HG03520 (cell line): ENCODE data around the gene SHH.

Source experiments
- ATAC-seq: cut with Tn5 transposase; IDR thresholded peaks from one replicate; pipeline ENCODE4 v1.9.1; 2021; ENCODE audit warnings: mild to moderate bottlenecking, moderate library complexity; ENCODE audit not compliant: unreplicated experiment

Gene SHH

DNA sequence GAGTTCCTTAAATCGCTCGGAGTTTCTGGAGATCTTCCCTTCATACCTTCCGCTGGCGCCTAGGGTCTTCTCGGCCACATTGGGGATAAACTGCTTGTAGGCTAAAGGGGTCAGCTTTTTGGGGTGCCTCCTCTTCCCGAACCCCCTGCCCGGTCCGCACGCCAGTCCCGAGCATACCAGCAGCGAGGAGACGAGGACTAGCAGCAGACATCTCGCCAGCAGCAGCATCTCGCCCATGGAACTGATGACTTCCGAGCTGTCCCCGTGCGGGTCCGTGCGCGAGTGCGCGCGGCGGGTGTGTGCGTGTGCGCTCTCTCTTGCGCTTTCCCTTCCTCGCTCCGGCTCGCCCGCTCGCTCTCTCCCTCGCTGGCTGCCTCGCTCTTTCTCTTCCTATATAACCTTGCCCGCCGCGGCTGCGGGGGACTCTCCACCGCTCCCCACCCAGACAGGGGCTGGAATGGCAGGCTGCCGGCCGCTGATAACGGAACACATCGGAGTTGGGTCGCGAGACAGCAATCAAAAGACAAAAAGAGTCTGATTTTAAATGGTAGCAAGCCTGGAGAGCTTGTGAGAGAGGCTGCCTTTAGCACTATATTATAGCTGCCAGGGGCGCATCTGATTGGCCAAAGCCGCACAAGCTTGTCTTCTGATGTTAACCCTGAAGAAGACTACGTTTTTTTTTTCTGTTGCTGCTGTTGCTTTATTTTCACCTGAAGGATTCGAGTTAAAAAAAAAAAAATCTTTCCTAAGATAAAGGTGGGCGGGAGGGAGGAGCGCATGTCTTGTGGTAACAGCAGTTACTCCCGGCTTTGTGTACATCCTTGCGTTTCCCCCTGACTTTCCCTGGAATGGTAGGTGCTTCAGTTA, at the start of gene SHH:
Gene SHH (minus strand): TSS at position 569 of the 867 bp plus-strand sequence. CDS start 341 bp downstream, at position 228.
- ATAC-seq = no peak

- no peak for ATAC-seq
Measured at GRCh38 chr7:155861480-155861868, 49.2 kb upstream of the SHH start.

DNA sequence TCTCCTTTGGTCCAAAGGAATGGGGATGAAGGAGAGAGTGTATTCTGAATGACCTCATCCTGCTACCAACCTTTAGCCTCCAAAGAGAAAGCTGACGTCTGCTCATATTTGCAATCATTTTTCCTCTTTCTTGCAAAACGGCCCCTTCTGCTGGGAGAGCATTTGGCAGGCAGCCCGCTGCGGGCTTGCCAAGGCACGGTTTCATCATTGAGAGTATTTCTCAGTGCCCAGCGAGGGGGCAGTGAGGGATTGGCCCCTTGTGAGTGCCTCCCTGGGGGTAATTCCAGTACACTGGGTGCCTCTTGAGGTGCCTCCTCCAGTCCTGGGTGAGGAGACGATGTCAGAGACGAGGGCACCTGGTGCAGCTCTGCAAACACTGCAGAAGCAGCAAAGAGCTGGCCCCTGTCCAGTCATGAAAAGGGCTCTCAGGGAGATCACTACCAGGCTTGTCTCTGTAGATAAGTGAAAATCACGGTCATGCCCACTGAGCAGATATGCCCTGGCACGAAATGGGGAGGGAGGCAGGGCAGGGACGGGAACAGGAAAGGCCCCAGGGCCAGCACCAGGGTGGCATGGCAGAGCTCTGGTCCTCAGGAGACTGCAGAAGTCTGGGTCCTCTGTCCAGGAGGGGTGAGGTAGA, 48.7 kb upstream of the SHH start:
- ATAC-seq = no peak

GRCh38 chr7:155860461-155860839, 48.2 kb upstream of the SHH start:
- ATAC-seq = no peak

DNA sequence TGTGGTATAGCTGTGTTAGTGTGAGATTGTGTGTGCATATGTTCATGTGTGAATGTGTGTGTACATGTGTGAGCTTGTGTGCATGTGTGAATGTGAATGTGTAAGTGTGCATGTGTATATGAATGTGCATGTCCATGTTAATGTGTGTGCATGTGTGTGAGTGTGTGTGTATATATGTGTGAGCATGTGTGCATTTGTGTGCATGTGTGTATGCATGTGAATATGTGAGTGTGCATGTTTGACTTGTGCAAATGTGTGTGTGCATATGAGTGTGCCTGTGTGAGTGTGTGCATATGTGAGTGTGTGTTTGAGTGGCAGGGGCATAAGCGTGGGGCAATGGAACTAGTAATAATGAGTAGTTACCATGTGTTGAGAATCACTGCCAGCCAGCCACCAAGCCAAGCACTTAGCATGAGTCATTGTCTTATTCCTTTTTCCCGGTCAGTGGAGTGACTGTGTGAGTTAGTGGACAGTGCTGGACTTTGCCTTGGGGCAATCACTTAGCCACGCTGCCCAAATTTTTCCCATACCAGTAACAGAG, 46.3 kb upstream of the SHH start:
- ATAC-seq = no peak

- no peak for ATAC-seq
Measured at GRCh38 chr7:155857141-155857540, 44.9 kb upstream of the SHH start.

DNA sequence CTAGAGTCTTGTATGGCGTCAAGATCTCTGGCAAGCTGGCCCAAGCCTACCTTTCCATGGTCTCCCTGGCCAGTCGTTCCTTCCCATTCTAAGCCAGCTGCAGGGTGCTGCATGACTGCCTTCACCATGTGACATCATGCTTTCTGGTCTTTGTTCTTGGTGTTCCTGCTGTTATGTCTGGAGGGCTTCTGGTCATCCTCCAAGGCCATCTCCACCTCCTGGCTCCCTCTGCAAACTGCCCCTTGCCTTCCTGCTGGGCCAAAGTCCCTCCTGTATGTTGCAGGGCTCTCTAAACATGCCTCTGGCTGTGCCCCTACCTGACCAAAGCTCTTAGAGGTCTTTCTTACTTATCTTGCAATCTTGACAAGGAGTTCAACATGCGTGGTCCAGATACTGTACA, 44.4 kb upstream of the SHH start:
- no peak for ATAC-seq

DNA sequence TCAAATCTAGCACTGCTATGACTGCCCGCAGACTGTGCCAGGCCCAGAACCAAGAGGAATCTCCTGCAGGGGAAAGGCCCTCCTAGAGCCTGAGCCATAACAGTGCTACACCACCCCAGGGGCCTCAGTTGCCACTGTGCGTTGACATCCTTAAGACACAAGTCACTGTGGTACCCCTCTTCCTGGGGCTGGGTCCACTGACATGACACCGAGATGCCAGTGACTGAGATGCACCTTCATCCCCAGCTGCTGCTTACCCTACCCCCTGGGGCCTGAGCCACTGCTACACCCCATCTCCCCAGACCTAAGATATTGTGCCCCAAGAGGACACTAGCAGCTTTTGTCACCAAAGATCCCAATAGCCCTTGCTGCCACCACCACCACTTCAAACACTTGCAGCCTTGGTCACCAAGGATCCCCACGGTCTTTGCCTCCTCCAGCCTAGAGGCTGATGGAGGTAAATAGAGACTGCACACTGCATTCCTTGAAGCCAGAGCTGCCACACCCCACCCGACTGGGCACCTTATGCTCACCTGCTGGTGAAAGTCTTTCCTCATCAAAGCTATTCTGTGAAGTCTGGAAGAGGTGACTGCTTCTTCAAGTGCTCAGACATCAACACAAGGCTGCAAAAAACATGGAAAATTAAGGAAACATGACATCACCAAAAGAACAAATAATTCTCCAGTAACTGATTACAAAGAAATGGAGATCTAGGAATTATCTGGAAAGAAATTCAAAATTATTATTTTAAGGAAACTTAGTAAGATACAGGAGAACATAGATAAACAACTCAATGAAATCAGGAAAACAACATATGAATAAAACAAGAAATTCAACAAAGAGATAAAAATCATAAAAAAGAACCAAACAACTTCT, 40.4 kb upstream of the SHH start:
- no peak for ATAC-seq

- ATAC-seq = no peak
Measured at GRCh38 chr7:155851892-155852291, 39.6 kb upstream of the SHH start.

DNA sequence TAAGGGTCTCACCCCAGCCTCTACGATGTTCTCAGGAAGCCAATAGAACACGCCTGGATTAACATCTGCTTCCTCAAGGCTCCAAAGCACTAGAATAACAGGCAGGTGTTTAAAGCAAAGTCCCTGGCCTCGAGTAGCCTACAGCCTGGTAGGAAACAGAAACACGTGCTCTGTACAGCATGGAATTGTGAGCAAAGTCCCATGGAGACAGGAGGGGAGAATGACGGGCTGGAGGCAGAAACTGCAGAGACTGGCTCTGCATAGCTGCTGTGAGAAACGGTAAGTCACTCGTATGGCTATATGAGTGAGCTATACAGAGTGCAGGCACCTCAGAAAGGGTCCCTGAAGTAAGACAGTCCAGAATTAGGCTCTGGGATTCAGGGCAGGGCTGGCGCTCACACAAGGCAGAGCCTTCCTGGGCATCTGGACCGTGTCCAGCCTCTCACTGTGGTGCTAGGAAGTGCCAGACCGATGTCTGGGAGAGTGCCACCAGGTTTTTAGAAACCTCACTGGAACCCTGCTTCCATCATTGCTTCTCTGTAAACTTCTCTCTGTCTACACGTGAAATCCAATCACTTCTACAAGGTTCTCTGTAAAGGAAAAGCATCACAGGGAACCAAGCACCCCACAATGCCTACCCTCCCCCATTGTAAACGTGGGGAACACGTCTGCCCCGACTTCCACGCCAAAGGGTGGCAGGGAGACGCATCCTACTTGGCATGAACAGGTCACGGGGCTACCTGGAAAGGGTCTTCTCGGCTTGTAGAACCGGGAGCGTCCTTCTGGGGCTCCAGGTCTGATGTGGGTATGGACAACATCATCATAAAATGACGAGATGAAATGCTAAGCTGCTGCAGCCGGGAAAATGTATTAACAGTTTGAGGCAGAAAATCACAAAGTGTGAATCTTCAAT, 38.8 kb upstream of the SHH start:
- ATAC-seq = no peak

GRCh38 chr7:155850001-155850436, 37.8 kb upstream of the SHH start:
- ATAC-seq = no peak

- no peak for ATAC-seq
Measured at GRCh38 chr7:155848691-155849669, 36.7 kb upstream of the SHH start.

- ATAC-seq = no peak
Measured at GRCh38 chr7:155847821-155848435, 35.7 kb upstream of the SHH start.

- no peak for ATAC-seq
Measured at GRCh38 chr7:155846936-155847335, 34.7 kb upstream of the SHH start.

DNA sequence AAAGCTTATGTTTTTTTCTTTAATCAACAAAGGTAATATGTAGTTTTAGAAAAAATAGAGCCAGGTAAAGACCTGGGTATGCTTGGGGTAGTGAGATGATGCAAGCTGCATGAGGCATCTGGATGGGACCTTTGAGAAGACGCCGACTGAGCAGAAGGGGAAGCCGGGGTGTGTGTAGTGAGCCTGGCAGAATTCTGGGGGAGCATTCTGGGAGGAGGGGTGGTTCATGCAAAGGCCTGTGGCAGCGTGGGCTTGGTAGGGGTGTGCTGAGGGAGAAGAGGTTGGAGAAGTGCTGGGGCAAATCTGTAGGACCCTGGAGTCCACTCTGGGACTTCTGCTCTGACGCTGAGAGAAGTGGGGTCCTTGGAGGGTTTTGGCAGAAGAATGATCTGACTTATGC, 33.9 kb upstream of the SHH start:
- ATAC-seq = no peak

GRCh38 chr7:155845226-155845625, 33.0 kb upstream of the SHH start:
- ATAC-seq = no peak

DNA sequence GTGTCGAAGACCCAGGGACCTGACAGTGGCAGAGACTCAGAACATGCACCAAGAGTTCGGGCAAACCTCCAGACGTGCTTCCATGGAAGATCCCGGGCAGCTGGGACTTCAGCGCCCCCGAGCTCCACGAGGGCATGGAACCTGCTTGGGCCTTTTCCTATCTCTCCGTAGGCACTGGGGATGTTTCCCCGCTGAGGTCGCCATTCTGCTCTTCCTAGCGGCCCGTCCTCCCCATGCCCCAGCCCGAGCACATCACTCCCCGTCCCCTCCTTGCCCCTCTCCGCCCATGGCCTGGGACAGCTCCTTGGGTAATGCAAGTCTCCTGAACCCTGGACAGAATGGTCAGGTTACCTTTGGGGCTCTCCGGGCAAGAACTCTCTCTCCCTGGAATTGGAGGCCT, 32.3 kb upstream of the SHH start:
- ATAC-seq = no peak

DNA sequence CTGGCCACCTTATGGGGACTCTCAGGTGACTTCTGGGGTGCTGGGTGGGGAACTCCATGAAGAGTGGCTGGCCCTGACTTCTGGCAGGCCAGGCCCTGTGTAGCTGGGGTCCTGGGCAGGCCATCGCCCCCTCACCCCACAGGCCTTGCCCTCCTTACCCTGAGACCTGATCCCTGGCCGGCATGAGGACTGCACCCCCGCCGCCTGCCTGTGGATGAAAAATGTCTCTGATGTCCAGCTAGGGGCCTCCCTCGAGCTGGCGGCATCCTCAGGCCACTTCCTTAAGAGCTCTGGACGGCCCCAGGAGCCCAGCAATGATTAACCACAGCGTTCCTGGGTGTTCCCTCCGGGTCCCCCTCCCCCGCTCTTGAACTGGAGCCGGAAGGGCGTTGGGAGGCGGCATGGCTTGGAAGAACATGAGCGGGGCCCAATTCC, 31.8 kb upstream of the SHH start:
- ATAC-seq = no peak
